Subcutaneous adipose tissue (tissue), 4 donors: ENCODE measurements around the gene COL8A2. TPM values are rescaled to one million over a fixed set of nuclear protein-coding genes. Genes with fewer than 3 reads are reported as not detected.

Source experiments
- total RNA-seq, 4 donors: library from RNA; depleted of rRNA; stranded (reverse); fragments of >200 nt; gene quantifications; one replicate each; pipeline ENCODE4 v1.1.0, GENCODE V29; 2016
- TF ChIP-seq, protein P1 (sequence below): fragments of 450-650 bp; IDR thresholded peaks from one replicate; pipeline ENCODE4 v1.5.1; 2016; ENCODE audit warnings: low read depth, mild to moderate bottlenecking, control low read depth, antibody characterized with exemption, moderate library complexity

COL8A2 gene
- total RNA-seq, 4 donors from 2014 or later: 1.1 to 5.9 (median 3.3) TPM

DNA sequence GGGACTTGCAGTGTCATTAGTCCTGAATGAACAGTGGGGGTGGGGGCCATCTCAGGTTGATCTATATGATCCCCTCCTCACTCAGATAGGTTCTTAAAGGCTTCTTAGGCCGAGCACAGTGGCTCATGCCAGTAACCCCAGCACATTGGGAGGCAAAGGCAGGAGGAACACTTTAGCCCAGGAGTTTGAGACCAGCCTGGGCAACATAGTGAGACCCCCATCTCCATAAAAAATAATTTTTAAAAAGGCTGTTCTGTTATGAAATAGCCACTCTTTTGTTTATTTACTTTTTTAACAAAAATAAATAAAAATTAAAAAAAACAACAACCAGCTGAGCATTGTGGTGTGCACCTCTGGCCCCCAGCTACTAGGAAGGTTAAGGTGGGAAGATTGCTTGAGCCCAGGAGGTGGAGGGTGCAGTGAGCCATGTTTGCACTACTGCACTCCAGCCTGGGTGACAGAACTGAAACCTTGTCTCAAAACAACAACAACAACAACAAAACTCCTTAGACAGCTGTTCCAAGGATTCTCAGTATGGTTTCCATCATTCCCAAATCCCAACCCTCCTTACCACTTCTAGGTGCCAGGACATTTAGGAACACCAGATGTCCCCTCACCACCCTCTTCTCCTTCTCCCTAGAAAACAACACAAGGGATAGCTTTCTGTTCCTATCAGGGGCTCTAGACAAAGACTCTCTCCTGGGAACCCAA, 26.3 kb upstream of the COL8A2 start:
- TF ChIP-seq, protein P1, sequence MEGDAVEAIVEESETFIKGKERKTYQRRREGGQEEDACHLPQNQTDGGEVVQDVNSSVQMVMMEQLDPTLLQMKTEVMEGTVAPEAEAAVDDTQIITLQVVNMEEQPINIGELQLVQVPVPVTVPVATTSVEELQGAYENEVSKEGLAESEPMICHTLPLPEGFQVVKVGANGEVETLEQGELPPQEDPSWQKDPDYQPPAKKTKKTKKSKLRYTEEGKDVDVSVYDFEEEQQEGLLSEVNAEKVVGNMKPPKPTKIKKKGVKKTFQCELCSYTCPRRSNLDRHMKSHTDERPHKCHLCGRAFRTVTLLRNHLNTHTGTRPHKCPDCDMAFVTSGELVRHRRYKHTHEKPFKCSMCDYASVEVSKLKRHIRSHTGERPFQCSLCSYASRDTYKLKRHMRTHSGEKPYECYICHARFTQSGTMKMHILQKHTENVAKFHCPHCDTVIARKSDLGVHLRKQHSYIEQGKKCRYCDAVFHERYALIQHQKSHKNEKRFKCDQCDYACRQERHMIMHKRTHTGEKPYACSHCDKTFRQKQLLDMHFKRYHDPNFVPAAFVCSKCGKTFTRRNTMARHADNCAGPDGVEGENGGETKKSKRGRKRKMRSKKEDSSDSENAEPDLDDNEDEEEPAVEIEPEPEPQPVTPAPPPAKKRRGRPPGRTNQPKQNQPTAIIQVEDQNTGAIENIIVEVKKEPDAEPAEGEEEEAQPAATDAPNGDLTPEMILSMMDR: no peak

- TF ChIP-seq, protein P1: no peak
Measured at GRCh38 chr1:36150296-36151133, 25.5 kb upstream of the COL8A2 start.

DNA sequence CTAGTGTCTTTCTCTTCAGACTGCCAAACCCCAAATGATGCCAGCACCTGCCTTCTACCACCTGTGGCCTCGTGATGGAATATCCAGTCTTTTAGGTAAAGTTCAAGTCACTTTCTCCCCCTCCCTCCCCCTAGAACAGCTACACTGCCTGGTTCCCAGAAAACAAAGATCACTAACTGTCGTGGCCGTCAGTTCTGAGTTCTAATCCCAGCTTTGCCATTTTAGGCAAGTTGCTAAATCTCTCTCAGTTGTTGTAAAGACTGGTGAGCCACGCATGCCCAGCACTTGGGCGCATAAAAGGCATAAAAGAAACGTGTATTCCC, 24.9 kb upstream of the COL8A2 start:
- TF ChIP-seq, protein P1: no peak

- TF ChIP-seq, protein P1: no peak
Measured at GRCh38 chr1:36149237-36149972, 24.4 kb upstream of the COL8A2 start, which contains the start of gene TRAPPC3. TRAPPC3 (minus strand) TSS chr1:36149486; CDS start chr1:36149378, 108 bp downstream.

DNA sequence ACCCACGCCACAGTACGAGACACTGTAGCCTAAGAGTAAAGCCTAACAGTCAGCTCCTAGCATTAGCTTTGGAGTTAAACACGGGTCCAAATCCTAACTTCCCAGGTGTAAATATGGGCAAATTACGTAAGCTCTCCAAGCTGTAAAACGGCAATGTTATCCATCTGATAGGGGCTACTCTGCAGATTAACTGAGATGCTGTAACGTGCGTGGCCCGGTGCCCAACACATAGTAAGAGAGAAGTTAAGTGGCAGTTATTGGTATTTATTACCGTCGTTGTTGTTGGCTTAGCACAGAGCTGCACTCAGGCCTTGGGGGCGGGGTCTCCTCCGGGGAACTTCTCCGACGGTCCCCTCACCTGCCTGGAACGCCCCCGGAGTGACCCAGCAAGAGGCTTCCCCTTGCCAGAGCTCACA, 23.8 kb upstream of the COL8A2 start:
- TF ChIP-seq, protein P1: no peak

GRCh38 chr1:36144413-36144812, 19.4 kb upstream of the COL8A2 start:
- TF ChIP-seq, protein P1: no peak

DNA sequence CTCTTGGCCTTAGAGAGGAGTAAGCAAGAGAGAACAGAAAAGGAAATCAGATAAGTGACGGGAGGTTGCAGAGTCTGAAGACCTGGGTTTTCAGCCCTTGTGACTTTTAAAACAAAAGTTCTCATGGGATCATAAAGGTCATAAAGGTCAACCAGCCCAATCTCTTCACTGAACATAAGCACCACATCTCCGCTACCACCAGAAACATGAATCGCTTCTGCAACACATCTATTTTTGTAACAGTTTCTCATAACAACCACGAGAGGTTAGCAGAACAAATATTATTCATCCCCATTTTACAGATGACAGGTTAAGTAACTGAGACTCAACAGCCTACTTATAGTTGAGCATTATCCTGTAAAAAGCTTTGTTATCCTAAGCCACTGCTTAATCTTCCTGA, 18.4 kb upstream of the COL8A2 start:
- TF ChIP-seq, protein P1: no peak
